NCI-H1105 treated with DMSO at 0.1 percent for 48 hours (cell line): ENCODE results near the gene HTR3E.
"Not testable (repeated sequence)": the region's sequence is repeated elsewhere in the genome, so short reads cannot be mapped to it uniquely, and the experiment has no call there.

Source experiments
- DNase-seq: peaks from one replicate; lab custom pipeline; 2025; lab: John Stamatoyannopoulos, UW

Gene HTR3E

DNA sequence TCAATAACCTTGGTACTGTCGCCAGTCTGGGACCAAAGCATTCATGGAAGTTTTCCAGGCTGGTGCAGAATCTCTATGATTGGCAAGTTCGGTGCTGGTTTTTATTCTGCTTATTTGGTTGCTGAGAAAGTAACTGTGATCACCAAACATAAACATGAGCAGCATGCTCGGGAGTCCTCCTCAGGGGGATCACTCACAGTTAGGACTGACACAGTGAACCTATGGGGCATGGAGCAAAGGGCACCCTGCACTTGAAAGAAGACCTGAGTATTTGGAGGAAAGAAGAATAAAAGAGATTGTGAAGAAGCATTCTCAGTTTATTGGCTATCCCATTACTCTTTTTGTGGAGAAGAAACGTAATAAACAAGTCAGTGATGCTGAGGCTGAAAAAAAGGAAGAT lies 19.2 kb downstream of the HTR3E start:
- DNase-seq: no peak

DNA sequence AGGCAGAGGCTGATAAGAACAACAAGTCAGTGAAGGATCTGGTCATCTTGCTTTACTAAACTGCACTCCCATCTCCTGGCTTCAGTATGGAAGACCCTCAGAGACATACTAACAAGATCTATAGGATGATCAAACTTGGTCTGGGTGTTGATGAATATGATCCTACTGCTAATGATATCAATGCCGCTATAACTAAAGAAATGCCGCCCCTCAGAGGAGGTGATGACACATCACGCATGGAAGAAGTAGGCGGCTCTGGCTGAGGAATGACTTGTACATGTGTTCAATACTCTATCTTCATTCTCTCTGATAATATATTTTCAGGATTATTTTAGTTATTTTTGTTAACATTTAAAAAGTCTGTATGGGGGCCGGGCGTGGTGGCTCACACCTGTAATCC lies 20.8 kb downstream of the HTR3E start:
- no peak for DNase-seq

- DNase-seq: not testable (repeated sequence)
These were observed 24.2 kb downstream of the HTR3E start for GRCh38 chr3:184121031-184121430.

DNA sequence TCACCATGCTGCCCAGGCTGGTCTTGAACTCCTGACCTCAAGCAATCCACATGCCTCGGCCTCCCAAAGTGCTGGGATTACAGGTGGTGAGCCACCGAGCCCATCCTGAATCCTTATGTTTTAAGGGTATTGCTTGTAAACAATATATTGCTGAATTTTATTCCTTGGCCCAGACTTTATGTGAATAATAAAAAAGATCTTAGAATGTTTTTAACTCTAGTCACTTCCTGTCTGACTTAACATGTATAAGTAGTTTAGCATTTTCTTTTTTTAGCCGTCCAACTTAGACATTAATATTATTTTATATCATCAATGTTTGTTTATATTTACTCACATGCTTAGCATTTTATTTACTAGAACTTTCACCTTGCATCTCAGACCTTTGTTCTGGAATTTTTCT lies 29.1 kb downstream of the HTR3E start:
- no peak for DNase-seq

- DNase-seq: peak; percentile 63
These were observed 32.1 kb downstream of the HTR3E start for GRCh38 chr3:184129012-184129411.

- DNase-seq: no peak
These were observed 36.1 kb downstream of the HTR3E start for GRCh38 chr3:184132945-184133344.

DNA sequence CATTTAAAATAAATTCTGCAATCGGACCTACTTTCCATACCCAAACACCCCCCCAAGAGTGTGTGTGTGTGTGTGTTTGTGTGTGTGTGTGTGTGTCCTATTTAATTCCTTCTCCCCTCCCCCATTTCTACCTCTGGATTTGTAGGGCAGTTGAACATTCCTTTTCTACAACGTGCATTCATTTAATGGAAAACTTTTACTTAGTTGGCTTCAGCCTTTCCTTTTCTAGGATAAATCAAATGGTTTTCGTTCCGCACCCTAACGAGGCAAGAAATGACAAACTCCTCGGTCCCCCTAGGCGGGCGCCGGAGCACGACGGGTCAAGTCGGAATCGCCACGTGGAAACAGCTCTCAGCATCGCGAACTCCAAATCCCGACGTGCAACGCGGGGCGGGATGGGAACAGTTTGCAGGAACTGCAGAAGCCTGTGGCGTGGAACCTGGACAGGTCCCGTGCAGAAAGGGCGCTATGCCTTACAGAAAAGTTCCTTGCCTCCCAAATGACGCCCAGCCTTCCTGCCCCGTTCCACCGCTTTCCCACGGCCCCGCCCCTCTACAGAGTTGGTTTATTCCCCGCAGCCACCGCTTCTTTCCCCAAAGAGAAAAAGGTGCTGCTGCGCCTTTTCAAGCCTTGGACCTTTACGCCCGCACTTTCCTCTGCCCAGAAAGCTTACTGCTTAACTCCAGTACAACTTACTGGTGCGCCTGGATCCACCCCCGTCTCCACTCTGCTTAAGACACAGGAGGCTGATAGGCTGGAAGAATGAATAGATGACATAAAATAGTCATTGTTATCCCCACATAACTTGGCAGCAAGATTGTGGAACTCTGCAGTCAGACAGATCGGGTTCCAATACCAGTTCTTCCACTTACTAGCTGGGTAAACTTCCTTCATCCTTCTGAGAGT lies 37.2 kb downstream of the HTR3E start:
- DNase-seq: peak; percentile 78

GRCh38 chr3:184134746-184135148 lies 37.9 kb downstream of the HTR3E start:
- DNase-seq: no peak

GRCh38 chr3:184135149-184135910 lies 38.5 kb downstream of the HTR3E start, which contains the start of gene EIF2B5:
Gene EIF2B5 (plus strand): TSS chr3:184135358. CDS start chr3:184135386, 28 bp downstream.
- DNase-seq: peak; percentile 99

DNA sequence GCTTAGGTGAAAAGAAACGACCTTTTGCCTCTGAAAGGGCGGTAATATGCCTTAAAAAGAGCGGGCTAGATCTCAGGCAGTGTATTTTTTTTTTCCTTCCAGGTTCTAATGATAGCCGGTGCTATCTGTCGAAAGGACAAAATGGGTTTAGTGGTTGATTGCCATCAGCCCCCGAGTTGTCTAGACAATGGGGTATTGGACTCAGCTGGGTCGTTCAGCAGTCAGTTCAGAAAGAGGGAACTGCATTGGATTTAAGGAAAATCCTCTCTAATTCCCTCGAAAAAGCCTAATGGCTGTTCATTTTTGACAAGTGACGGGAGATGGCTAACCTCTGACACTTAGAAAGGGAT lies 39.0 kb downstream of the HTR3E start:
- DNase-seq: no peak

- no peak for DNase-seq
These were observed 43.6 kb downstream of the HTR3E start for GRCh38 chr3:184140436-184140835.

DNA sequence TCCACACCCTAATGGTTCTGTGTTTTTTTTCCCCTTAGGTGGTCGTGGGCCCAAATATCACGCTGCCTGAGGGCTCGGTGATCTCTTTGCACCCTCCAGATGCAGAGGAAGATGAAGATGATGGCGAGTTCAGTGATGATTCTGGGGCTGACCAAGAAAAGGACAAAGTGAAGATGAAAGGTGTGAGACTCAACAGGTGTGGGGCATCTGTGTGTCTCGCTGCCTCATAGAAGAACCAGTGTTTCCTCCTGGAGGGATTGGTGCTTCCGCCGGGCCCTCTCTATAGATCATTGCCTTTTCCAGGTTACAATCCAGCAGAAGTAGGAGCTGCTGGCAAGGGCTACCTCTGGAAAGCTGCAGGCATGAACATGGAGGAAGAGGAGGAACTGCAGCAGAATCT lies 45.3 kb downstream of the HTR3E start:
- DNase-seq: no peak

- DNase-seq: no peak
These were observed 46.5 kb downstream of the HTR3E start for GRCh38 chr3:184143327-184143726.

GRCh38 chr3:184144505-184144904 lies 47.6 kb downstream of the HTR3E start:
- no peak for DNase-seq

DNA sequence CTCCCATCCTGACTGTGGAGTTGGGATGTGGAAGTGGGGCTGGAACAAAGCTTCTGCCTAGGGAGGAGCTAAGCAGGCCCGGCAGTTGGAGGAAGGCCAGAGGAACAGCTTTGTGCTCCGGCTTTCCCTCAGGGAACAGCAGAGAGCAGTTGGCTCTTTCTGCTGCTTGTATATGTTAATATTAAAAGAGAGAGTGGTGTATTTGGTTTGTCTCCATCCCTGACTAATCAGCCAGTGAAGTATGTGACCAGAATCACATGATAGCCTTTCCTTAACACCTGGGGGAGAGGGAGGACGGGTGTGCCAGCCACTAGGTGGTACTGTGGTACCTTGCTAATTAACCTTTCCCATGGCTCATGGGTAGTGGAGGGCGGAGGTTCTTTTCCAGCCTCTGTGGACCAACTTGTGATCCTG lies 48.3 kb downstream of the HTR3E start:
- DNase-seq: peak; percentile 81

DNA sequence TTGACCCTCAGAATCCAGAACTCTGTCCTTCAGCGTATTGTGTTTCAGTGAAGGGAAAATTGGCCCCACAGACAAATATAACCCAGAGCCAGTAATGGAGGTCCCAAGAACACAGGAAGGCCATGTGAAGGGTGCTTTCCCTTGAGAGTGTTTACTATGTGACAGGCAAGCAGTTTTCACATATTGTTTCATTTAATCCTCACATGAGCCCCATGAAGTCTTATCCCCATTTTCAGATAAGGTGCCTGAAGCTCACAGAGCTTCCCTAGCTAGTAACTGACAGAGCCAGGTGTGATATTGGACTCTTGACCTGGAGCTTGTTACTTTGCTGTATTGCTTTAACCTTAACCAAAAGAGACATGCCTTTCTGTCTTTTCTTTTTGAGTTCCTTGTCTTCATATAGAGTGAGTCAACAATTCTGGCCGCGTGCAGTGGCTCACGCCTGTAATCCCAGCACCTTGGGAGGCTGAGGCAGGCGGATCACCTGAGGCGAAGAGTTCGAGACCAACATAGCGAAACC lies 48.9 kb downstream of the HTR3E start:
- DNase-seq: no peak

DNA sequence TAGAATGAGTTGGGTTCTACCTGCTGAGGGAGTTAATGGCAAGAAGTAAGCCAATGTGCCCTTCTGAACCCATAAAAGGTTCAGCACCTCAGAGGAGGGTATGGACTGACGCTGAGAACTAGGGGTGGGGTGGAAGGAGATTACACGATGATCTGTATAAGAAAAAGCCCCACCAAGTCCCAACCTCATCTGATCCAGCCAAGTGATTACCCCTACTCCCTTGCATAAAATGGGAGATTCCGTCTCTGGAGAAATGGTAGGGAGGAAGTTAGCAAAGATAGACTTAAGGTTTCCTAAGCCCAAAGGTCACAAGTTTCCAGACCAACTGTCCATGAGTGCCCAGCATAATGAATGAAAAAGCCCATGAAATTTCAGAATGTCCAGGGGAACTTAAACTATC lies 51.2 kb downstream of the HTR3E start:
- no peak for DNase-seq

DNA sequence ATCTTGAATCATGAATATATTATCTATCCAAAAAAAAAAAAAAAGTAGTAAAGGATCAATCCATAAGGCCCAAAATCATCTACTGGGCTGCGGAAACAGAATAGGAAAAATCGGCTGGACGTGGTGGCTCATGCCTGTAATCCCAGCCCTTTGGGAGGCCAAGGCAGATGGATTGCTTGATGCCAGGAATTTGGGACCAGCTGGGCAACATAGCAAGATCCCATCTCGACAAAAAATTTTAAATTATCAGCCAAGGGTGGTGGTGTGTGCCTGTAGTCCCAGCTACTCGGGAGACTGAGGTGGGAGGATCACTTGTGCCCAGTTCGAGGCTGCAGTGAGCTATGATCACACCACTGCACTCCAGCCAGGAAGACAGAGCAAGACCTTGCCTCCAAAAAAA lies 52.3 kb downstream of the HTR3E start:
- no peak for DNase-seq

GRCh38 chr3:184149770-184150169 lies 52.9 kb downstream of the HTR3E start:
- not testable (repeated sequence) for DNase-seq

- peak; percentile 75 for DNase-seq
These were observed 58.2 kb downstream of the HTR3E start, which contains the start of gene DVL3 for GRCh38 chr3:184154885-184155643. Gene DVL3 (plus strand): TSS chr3:184155377. CDS start chr3:184155636, 259 bp downstream.

DNA sequence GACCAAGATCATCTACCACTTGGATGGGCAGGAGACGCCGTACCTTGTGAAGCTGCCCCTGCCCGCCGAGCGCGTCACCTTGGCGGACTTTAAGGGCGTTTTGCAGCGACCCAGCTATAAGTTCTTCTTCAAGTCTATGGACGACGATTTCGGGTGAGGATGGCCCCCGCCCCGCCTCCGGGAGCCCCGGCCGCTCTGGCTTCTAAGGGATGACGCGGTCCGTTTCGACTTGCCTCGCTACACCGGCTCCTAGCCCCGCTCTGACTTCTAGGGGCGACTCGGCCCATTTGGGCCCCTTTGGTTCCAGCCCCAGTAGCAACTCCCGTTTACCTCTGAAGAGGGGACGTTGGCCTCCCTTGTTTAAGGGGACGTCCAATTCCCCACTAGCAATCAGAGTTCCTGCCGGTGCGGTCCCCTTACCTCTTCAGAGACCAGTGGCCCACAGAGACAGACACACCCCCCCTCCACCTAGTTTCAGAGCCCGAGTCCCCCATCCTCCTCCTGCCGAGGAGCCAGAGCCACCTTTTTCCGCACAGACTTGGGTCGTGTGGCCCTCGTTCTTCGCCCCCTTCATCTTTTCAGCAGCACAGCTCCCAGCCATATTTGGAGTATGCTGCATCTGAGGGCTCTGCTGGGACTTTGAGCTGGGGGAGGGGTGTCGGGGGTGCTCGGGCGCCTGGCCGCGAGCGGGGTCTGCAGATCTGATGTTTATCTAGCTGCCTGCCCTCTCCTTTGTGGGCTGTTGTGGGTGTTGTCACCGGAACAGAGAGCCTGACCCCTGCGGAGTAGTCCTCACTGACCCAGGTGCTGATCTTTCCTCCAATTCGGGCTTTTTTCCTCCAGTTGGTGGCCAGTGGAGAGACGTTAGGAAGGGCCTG lies 59.0 kb downstream of the HTR3E start:
- DNase-seq: peak; percentile 57
